Measurements from ENCODE around the gene ABO. TPM values are rescaled to one million over a fixed set of nuclear protein-coding genes. Genes with fewer than 3 reads are reported as not detected.
"Not testable (repeated sequence)": the region's sequence is repeated elsewhere in the genome, so short reads cannot be mapped to it uniquely, and the experiment has no call there.

ABO gene
- total and polyA plus RNA-seq, 4 donors: 0.28 to 2.9 (median 0.60) TPM

DNA sequence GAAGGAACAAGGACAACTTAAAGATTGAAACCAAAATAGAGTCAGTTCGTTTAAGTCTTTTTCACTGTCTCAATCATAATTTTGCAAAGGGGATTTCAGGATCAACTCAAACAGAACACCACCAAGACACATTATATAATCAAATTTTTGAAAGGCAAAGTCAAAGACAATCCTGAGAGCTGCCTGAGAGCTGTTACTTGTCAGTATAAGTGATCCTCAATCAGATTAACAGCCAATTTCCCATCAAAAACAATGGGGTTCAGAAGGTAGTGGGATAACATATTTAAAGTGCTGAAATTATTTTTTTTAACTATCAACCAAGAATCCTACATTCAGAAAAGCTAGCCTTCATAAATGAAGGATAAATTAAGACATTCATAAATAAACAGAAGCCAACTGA, 19.3 kb upstream of the ABO start:
- H3K27me3 ChIP-seq (ENCODE audit: control insufficient read depth, insufficient read depth, low read length): no peaks in the 10 kb centered on the region
- no peaks in the 10 kb centered on the region for H3K36me3 ChIP-seq (ENCODE audit: control insufficient read depth, insufficient read depth, low read length)
- peaks cover 6% of the 10 kb centered on the region for H3K9me3 ChIP-seq (ENCODE audit: control insufficient read depth, insufficient read depth, low read length)
- H3K4me1 ChIP-seq (ENCODE audit: control insufficient read depth, insufficient read depth, low read length): no peaks in the 10 kb centered on the region
- no peak overlapping the region for H3K4me3 ChIP-seq (ENCODE audit: low read depth, low read length)
- no peak for DNase-seq (ENCODE audit: low read depth in 4 of 6, low spot score in 6 of 6)
- WGBS (ENCODE audit: insufficient coverage): no CpG with 5 or more reads among the region's 1 CpG
- no peak overlapping the region for H3K27ac ChIP-seq (ENCODE audit: low read depth, low read length)

DNA sequence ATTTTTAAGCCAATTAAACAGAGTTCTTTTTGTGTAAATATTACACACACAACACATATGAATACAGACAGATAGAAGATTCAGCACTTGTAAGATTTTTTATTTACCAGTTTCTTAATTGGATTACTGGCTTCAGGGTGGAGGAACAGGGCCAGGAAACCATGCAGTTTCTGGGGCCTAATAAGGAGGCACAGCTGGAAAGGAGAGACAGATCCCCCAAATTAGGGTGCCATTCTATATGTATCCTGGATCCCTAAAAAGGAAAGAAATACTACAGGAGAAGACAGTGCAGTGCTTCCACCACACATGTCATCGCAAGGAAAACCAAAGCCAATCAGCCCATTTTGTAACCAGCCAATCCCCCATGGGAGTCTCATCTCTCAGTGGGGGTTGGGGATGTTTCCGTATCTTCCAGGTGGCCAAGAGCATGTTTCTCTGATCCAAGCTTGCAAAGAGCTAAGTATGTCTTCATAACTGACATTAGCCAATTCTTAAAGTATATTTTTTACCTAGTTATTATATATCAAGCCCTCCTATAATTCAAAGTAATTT, 15.8 kb upstream of the ABO start:
- WGBS (ENCODE audit: insufficient coverage): no CpG with 5 or more reads among the region's 2 CpGs
- no peak for DNase-seq (ENCODE audit: low read depth in 4 of 6, low spot score in 6 of 6)

GRCh38 chr9:133286523-133286922, 11.5 kb upstream of the ABO start:
- no peaks in the 10 kb centered on the region for H3K36me3 ChIP-seq (ENCODE audit: control insufficient read depth, insufficient read depth, low read length)
- H3K4me3 ChIP-seq (ENCODE audit: low read depth, low read length): no peak overlapping the region

More for the DNA sequence above, 15.8 kb upstream of the ABO start:
- no peaks in the 10 kb centered on the region for H3K27me3 ChIP-seq (ENCODE audit: control insufficient read depth, insufficient read depth, low read length)
- no peaks in the 10 kb centered on the region for H3K36me3 ChIP-seq (ENCODE audit: control insufficient read depth, insufficient read depth, low read length)
- no peaks in the 10 kb centered on the region for H3K4me1 ChIP-seq (ENCODE audit: control insufficient read depth, insufficient read depth, low read length)
- no peak overlapping the region for H3K27ac ChIP-seq (ENCODE audit: low read depth, low read length)
- H3K4me3 ChIP-seq (ENCODE audit: low read depth, low read length): no peak overlapping the region
- peaks cover 6% of the 10 kb centered on the region for H3K9me3 ChIP-seq (ENCODE audit: control insufficient read depth, insufficient read depth, low read length)

GRCh38 chr9:133285252-133285775, 10.3 kb upstream of the ABO start:
- no peak overlapping the region for H3K27ac ChIP-seq (ENCODE audit: low read depth, low read length)
- WGBS (ENCODE audit: insufficient coverage): 73% methylated on average over 5 of the region's 6 CpGs
- H3K27me3 ChIP-seq (ENCODE audit: control insufficient read depth, insufficient read depth, low read length): no peaks in the 10 kb centered on the region
- no peaks in the 10 kb centered on the region for H3K4me1 ChIP-seq (ENCODE audit: control insufficient read depth, insufficient read depth, low read length)
- no peaks in the 10 kb centered on the region for H3K36me3 ChIP-seq (ENCODE audit: control insufficient read depth, insufficient read depth, low read length)
- no peak for DNase-seq (ENCODE audit: low read depth in 4 of 6, low spot score in 6 of 6)
- H3K4me3 ChIP-seq (ENCODE audit: low read depth, low read length): no peak overlapping the region
- H3K9me3 ChIP-seq (ENCODE audit: control insufficient read depth, insufficient read depth, low read length): no peaks in the 10 kb centered on the region

More at GRCh38 chr9:133286523-133286922, 11.5 kb upstream of the ABO start:
- no peak overlapping the region for H3K27ac ChIP-seq (ENCODE audit: low read depth, low read length)
- peaks cover 6% of the 10 kb centered on the region for H3K9me3 ChIP-seq (ENCODE audit: control insufficient read depth, insufficient read depth, low read length)
- H3K4me1 ChIP-seq (ENCODE audit: control insufficient read depth, insufficient read depth, low read length): no peaks in the 10 kb centered on the region
- no peak for DNase-seq (ENCODE audit: low read depth in 4 of 6, low spot score in 6 of 6)
- WGBS (ENCODE audit: insufficient coverage): no CpG with 5 or more reads among the region's 2 CpGs
- H3K27me3 ChIP-seq (ENCODE audit: control insufficient read depth, insufficient read depth, low read length): no peaks in the 10 kb centered on the region

DNA sequence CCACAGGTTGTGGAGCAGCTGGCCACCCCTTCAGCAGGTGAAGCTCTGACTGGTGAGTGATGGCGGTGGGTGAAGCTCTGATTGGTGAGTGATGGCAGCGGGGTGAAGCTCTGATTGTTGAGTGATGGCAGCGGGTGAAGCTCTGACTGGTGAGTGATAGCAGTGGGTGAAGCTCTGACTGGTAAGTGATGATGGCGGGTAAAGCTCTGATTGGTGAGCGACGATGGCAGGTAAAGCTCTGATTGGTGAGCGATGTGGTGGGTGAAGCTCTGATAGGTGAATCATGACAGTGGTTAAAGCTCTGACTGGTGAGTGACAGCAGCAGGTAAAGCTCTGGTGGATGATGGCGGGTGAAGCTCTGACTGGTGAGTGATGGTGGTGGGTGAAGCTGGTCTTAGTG, 9.4 kb upstream of the ABO start:
- H3K4me1 ChIP-seq (ENCODE audit: control insufficient read depth, insufficient read depth, low read length): no peaks in the 10 kb centered on the region
- WGBS (ENCODE audit: insufficient coverage): 92% methylated on average over 7 of the region's 8 CpGs
- no peak overlapping the region for H3K27ac ChIP-seq (ENCODE audit: low read depth, low read length)
- H3K9me3 ChIP-seq (ENCODE audit: control insufficient read depth, insufficient read depth, low read length): no peaks in the 10 kb centered on the region
- H3K36me3 ChIP-seq (ENCODE audit: control insufficient read depth, insufficient read depth, low read length): no peaks in the 10 kb centered on the region
- H3K4me3 ChIP-seq (ENCODE audit: low read depth, low read length): no peak overlapping the region
- no peaks in the 10 kb centered on the region for H3K27me3 ChIP-seq (ENCODE audit: control insufficient read depth, insufficient read depth, low read length)
- no peak for DNase-seq (ENCODE audit: low read depth in 4 of 6, low spot score in 6 of 6)

- not testable (repeated sequence) for H3K36me3 ChIP-seq (ENCODE audit: control insufficient read depth, insufficient read depth, low read length); H3K4me1 ChIP-seq (ENCODE audit: control insufficient read depth, insufficient read depth, low read length); H3K27ac ChIP-seq (ENCODE audit: low read depth, low read length); H3K4me3 ChIP-seq (ENCODE audit: low read depth, low read length); DNase-seq (ENCODE audit: low read depth in 4 of 6, low spot score in 6 of 6); H3K9me3 ChIP-seq (ENCODE audit: control insufficient read depth, insufficient read depth, low read length); H3K27me3 ChIP-seq (ENCODE audit: control insufficient read depth, insufficient read depth, low read length)
- WGBS (ENCODE audit: insufficient coverage): 87% methylated on average over 7 of the region's 16 CpGs
Observed at GRCh38 chr9:133283255-133284032, 8.4 kb upstream of the ABO start.

DNA sequence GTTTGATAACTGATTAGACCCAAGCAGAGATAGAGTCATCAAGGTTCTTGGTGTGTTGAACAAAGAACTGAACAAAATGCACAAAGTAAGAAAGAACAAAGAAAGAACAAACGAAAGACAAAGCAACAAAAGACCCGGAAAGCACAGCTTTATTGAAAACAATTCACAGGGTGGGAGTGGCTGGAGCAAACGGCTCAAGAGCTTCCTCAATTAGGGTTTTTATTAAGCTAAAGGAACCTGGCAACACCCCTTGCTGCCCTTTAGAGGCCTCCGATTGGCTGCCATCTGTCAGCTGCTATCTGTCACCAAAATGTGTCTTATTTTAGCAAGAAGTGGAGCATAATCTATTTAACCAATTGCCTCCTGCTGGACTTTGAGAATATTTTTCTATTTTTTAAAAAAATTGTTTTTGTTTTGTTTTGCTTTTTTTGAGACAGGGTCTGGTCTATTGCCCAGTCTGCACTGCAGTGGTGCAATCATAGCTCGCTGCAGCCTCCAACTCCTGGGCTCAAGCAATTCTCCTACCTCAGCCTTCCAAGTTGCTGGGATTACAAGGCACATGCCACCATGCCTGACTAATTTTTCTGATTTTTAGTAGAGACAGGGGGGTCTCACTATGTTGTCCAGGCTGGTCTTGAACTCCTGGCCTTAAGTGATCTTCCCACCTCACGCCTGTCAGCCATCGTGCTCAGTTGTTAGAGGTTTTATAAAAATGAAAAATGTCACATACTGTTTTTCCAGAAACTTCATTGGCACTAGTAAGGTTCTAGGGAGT, 7.7 kb upstream of the ABO start:
- 67% methylated on average over 3 of the region's 7 CpGs for WGBS (ENCODE audit: insufficient coverage)
- Histone ChIP-seq H3K27ac (ENCODE audit: low read depth, low read length) (no peak overlapping the region), H3K9me3 (ENCODE audit: control insufficient read depth, insufficient read depth, low read length) (no peaks in the 10 kb centered on the region), H3K4me3 (ENCODE audit: low read depth, low read length) (no peak overlapping the region), H3K4me1 (ENCODE audit: control insufficient read depth, insufficient read depth, low read length) (no peaks in the 10 kb centered on the region), H3K27me3 (ENCODE audit: control insufficient read depth, insufficient read depth, low read length) (peaks cover 5% of the 10 kb centered on the region), H3K36me3 (ENCODE audit: control insufficient read depth, insufficient read depth, low read length) (no peaks in the 10 kb centered on the region)
- DNase-seq (ENCODE audit: low read depth in 4 of 6, low spot score in 6 of 6): no peak

DNA sequence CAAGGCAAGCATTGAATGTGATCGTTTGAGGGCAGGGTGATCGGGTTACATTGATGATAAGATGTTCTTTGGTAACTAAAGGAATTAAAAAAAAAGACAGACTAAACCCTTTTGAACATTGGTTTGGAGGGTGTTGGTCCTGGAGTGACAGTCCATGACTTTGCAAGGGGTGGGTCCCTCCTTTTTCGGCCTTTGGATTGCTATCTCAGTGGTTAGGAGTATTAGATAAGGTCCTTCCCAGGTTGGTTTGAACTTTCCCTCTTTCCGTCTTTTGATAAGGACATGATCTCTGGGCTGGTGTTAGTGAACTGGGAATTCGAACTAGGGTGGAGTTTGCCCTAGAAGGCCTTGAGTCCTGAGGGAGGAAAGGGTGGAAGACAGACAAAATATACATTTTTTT, 5.4 kb upstream of the ABO start:
- H3K27ac ChIP-seq (ENCODE audit: low read depth, low read length): no peak overlapping the region
- H3K36me3 ChIP-seq (ENCODE audit: control insufficient read depth, insufficient read depth, low read length): no peaks in the 10 kb centered on the region
- DNase-seq (ENCODE audit: low read depth in 4 of 6, low spot score in 6 of 6): no peak
- no peak overlapping the region for H3K4me3 ChIP-seq (ENCODE audit: low read depth, low read length)
- H3K4me1 ChIP-seq (ENCODE audit: control insufficient read depth, insufficient read depth, low read length): peaks cover 4% of the 10 kb centered on the region
- peaks cover 20% of the 10 kb centered on the region for H3K27me3 ChIP-seq (ENCODE audit: control insufficient read depth, insufficient read depth, low read length)
- no peaks in the 10 kb centered on the region for H3K9me3 ChIP-seq (ENCODE audit: control insufficient read depth, insufficient read depth, low read length)
- WGBS (ENCODE audit: insufficient coverage): 82% methylated on average over 5 of the region's 5 CpGs

- 73% methylated on average over 7 of the region's 12 CpGs for WGBS (ENCODE audit: insufficient coverage)
- peaks cover 12% of the 10 kb centered on the region for H3K4me1 ChIP-seq (ENCODE audit: control insufficient read depth, insufficient read depth, low read length)
- no peaks in the 10 kb centered on the region for H3K36me3 ChIP-seq (ENCODE audit: control insufficient read depth, insufficient read depth, low read length)
- H3K27ac ChIP-seq (ENCODE audit: low read depth, low read length): no peak overlapping the region
- H3K27me3 ChIP-seq (ENCODE audit: control insufficient read depth, insufficient read depth, low read length): peaks cover 35% of the 10 kb centered on the region
- no peak overlapping the region for H3K4me3 ChIP-seq (ENCODE audit: low read depth, low read length)
- no peaks in the 10 kb centered on the region for H3K9me3 ChIP-seq (ENCODE audit: control insufficient read depth, insufficient read depth, low read length)
- no peak for DNase-seq (ENCODE audit: low read depth in 4 of 6, low spot score in 6 of 6)
Observed at GRCh38 chr9:133278161-133279114, 3.4 kb upstream of the ABO start.

All from spinal cord (tissue), 10 donors.